NCI-H2196 (cell line): Measurements from ENCODE around the gene ANKRD53.
"Not testable (repeated sequence)": the region's sequence is repeated elsewhere in the genome, so short reads cannot be mapped to it uniquely, and the experiment has no call there.

Experiments used
- DNase-seq: peaks from one replicate; lab custom pipeline; 2025; ENCODE audit not compliant: unreplicated experiment; lab: John Stamatoyannopoulos, UW

ANKRD53 gene

GRCh38 chr2:71005271-71006202 is 27.1 kb downstream of the ANKRD53 start:
- no peak for DNase-seq

- DNase-seq: no peak
Observed at GRCh38 chr2:71006323-71006722, 27.9 kb downstream of the ANKRD53 start.

- no peak for DNase-seq
Observed at GRCh38 chr2:71006955-71007799, 28.7 kb downstream of the ANKRD53 start.

DNA sequence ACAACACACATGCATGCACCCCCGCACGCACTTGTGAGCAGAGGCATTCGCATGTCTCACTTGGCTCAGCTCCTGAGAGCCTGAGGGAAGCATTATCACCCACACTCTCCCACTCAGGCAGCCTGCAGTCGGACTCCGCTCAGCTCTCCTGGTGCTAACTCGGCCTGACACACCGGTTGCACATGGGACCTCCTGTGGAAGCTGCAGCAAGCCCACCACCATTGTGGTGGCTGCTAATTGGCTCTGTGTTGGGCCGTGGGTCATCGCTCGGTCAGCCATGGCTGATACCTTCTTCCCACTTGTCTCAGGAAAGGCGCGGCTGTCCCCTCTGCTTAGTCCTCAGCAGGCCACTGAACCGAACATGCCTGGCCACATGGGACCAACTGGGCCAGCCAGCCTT is 29.9 kb downstream of the ANKRD53 start:
- DNase-seq: no peak

DNA sequence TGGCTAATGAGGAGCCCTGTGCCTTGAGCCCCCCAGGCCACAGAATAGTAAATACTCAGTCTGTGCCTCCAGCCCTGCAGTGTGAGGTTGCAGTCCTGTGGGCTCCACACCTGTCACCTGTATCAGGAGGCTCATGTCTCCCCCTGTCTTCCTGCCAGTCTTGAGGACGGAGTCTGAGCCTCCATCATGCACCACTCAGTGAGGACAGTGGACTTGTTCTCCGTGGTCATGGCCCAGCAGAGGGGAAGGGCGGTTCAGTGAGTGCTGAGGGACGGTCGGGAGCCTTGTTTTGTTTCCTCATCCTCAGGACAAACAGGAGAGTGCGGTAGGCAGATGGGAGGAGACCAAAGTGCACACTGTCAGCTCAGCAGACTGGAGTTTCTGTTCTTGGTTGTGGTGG is 33.4 kb downstream of the ANKRD53 start:
- not testable (repeated sequence) for DNase-seq

GRCh38 chr2:71018625-71019024 is 40.2 kb downstream of the ANKRD53 start:
- DNase-seq: no peak

DNA sequence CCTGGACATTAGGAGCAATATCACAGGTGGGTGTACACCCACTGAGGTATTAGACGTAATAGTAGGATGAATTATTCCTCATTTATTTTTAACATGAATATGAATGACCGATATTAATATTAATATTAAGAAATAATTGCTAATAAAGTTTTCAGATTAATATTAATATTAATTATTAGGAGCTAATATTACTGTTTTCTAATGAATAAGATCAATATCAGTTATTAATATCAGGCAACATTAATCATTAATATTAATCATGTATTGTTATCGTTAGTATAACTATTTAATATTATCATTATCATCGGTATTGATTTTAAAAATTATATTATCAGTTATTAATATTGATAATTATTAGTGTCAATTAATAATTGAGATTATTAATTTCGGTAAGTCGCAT is 41.6 kb downstream of the ANKRD53 start:
- not testable (repeated sequence) for DNase-seq

DNA sequence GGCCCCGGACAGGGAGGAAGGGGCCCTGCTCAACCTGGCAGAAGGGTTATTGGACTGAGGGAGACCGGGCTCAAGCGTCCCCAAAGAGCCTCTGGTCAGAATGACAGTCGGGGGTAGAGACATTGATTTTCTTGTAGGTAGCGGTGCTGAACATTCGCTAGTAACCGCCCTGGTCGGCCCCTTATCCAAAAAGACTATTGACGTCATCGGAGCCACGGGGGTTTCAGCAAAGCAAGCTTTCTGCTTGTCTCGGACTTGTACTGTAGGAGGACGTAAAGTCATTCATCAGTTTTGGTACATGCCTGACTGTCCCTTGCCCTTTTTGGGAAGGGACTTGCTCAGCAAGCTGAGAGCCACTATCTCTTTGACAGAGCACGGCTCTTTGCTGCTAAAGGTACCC is 43.0 kb downstream of the ANKRD53 start:
- not testable (repeated sequence) for DNase-seq

GRCh38 chr2:71023553-71024243 is 45.3 kb downstream of the ANKRD53 start:
- DNase-seq: not testable (repeated sequence)
